Endometrial microvascular endothelial cells (primary cell): ENCODE results near the gene TRMU. TPM values are rescaled to one million over a fixed set of nuclear protein-coding genes. Genes with fewer than 3 reads are reported as not detected.

Experiments used
- in situ Hi-C: cut with HindIII; loops from 2 replicates; pipeline ENCODE4 v1.10.0; 2017; ENCODE audit warnings: low sequenced_read_pairs, low pct_unique_long_range_greater_than_20kb; ENCODE audit errors: inconsistent ontology term
- total RNA-seq: library from RNA; depleted of rRNA; stranded (reverse); fragments of >200 nt; gene quantifications from one replicate; pipeline ENCODE4 v1.2.3, GENCODE V29; 2015; ENCODE audit errors: inconsistent ontology term

The TRMU gene
- total RNA-seq, 1 donor from 2014 or later, result 43.3 TPM

DNA sequence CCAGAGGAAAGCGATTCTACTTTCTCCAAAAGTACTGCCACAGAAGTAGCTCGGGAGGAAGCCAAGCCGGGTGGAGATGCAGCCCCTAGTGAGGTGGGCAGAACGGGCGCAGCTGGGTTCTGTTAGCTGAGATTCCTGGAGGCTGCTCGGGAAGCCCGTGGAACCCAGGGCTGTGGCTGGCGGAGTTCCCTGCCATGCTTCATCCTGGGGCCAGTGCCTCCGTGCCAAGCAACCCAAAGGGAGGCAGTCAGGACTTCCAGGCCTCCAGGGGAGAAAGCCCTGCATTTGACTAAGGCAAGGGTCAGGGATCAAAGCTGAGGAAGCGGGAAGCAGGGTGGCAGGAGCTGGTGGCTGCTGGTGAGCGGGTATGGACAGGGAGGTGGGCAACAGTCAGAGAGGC is 6.7 kb upstream of the TRMU start:
- in situ Hi-C loops, result loop anchor here (25.0 kb wide), 1 partner anchor 191 kb away; no protein-coding TSS in a partner anchor

DNA sequence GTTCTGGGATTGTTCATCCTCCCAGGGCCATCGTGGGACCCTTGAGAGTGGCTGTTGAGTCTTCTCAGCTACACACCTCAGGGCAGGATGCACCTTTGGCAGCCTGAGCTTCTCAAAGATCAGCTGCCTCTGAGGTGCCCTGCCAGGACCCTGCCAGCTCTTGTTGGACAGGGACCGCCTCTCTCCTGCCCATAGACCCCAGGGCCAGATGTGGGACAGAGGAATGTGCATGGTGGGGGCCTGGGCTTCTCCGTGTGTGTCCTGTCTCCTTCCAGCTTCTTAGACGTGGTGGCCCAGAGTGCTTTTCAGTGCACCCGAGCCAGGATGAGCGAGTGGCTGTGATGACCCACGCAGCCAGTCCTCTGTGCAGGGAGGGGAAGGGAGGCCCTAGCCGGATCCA is 5.9 kb upstream of the TRMU start:
- in situ Hi-C loops, result loop anchor here (25.0 kb wide), 1 partner anchor 192 kb away; no protein-coding TSS in a partner anchor

DNA sequence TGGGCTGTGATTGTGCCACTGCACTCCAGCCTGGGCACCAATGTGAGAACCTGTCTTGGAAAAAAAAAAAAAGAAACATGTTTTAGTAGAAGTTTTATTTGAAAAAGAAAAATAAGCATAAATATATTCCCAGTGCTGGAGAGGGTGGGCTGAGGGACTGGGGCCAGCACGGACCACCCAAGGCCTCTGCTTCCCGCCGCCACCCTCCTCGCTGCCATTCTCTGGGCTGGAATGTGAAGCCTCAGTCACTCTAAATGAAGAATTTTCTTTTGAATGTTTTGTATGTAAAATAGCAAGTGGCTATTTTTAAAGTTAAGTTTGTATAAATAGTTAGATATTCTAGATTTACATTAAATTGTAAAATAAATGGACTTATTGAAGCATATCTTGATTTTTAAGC is 5.1 kb upstream of the TRMU start:
- in situ Hi-C loops, result loop anchor here (25.0 kb wide), 1 partner anchor 193 kb away; no protein-coding TSS in a partner anchor

DNA sequence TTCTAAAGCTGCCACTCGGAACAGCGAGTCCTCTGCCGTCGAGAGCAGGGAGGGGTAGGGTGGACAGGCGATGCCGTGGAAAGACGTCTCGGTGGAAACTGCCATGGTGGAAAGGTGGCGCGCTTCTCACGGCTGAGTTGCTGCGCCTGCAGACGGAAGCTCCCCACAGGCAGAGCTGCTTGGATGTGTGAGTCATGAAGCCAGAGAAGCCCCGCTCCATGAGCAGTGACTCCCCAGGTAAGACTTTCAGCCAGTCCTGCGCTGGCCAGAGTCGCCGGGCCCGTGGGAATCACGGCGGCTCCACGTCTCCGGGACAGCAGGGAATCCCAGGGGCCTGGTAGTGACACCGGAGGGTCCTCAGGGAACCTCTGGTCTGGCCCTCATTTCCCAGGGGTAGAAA is 4.0 kb upstream of the TRMU start:
- in situ Hi-C loops, result loop anchor here (25.0 kb wide), 1 partner anchor 194 kb away; no protein-coding TSS in a partner anchor

DNA sequence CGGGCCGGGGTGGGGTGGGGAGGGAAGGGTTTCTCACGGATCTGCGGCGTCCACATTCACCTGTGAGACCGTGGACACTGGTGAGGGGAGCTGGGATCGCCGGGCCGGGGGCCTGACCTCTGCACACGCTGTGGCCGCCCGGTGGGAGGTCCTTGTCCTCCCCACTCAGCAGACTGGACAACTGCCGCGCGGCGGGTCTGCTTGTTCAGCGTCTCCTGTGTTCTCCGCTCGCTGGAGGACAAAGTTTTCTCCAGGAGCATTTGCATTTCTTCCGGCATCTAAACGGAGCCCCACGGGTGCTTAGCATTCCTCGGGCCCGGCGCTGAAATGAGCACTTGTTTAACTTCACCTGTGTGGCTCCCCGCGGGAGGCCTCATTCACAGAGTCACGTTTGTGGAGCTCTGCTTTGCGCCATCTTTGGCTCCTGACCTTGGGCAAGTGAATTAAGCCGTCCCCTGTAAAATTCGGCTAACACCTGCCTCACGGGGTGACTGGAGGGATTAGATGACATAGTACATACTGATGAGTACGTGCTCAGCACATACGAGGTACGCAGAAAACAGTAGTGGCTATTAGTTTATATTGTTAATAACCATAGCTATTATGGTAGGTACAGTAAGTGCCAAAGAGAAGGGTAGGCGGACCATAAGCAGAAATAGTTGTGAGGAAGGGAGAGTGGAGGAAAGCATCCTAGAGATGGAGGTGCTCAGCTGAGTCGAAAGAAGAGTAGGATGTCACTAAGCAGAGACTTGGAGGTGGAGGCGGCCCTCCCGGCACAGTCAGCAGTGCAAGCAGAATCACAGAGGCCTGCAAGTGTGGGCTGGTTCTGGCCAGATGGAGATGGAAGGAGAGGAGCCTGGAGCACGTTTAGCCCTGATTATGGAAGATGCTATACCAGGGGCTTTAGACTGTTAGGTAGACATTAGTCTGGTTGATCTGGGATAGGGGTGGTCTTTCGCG is 885 bp downstream of the TRMU start:
- in situ Hi-C loops, result loop anchor here (25.0 kb wide), 1 partner anchor 199 kb away; no protein-coding TSS in a partner anchor

DNA sequence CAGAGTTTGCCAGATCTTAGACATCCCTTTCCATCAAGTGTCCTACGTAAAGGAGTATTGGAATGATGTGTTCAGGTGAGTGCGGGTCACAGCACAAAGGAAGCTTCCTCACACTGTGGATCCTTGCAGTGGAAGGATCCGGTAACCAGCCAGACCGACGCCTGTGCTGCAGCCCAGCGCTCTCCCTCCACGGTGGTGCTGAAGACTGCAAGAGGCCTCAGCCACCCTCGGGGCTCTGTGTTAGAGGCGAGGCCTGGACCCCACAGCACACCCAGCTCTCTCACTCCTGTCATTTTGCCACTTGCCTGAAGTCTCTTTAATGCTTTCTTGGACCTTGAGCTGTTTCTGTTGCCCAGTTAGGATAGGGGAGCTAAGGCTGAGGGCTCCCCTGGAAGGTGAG is 2.4 kb downstream of the TRMU start:
- in situ Hi-C loops, result loop anchor here (25.0 kb wide), 1 partner anchor 201 kb away; no protein-coding TSS in a partner anchor

DNA sequence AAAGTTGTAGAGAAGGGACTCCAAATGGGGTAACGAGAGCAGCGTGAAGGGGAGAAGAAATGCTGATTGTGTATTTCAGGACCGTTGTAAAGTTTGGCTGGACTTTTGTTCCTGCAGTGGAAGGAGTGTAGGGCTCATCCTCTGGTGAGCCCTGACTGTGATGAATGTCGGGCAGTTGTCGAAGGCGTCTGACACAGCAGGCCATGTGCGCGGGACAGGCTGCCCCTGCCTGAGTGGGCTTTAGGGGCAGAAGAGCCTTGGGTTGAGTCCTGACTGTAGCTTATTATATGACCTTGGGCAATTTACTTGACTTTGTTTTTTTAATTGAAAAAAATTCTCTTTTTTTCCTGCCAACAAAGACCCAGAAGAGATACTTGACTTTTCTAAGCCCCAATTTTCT is 3.1 kb downstream of the TRMU start:
- in situ Hi-C loops, result loop anchor here (25.0 kb wide), 1 partner anchor 201 kb away; no protein-coding TSS in a partner anchor

DNA sequence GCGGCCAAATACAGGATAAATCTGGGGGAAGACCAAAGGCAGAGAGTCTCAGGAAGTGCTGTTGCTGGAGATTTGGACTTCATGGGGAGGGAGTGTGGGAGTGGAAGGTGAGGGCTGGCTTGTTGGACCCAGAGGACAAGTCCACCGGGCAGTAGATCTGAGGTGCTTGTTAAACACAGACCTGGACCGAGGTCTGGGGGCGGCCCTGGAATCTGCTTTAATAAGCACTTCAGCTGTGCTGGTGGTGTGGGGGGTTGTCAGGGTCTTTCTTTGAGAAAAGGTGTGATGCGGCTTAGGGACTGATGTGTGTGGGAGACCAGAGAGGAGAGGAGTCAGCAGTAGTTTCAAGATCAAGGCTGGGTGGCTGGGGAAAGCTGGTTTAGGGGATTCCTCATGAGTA is 4.4 kb downstream of the TRMU start:
- in situ Hi-C loops, result loop anchor here (25.0 kb wide), 1 partner anchor 203 kb away; no protein-coding TSS in a partner anchor

DNA sequence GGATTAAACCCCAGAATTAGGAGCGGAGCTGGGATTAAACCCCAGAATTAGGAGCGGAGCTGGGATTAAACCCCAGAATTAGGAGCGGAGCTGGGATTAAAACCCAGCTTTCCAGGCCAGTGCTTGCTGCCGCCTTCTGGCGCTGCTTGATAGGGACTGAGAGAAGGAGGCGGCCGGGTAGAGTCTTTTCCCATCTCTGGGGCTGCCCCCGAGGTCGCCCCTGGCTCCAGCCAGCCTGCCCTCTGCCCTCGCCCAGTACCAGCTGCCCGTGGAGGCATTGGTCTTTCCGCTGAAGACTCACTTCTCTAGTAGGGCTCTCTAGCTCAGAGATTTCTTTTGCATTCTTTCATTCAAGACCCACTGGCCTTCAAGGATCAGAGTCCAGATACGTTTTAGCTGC is 5.2 kb downstream of the TRMU start:
- in situ Hi-C loops, result loop anchor here (25.0 kb wide), 1 partner anchor 203 kb away; no protein-coding TSS in a partner anchor

DNA sequence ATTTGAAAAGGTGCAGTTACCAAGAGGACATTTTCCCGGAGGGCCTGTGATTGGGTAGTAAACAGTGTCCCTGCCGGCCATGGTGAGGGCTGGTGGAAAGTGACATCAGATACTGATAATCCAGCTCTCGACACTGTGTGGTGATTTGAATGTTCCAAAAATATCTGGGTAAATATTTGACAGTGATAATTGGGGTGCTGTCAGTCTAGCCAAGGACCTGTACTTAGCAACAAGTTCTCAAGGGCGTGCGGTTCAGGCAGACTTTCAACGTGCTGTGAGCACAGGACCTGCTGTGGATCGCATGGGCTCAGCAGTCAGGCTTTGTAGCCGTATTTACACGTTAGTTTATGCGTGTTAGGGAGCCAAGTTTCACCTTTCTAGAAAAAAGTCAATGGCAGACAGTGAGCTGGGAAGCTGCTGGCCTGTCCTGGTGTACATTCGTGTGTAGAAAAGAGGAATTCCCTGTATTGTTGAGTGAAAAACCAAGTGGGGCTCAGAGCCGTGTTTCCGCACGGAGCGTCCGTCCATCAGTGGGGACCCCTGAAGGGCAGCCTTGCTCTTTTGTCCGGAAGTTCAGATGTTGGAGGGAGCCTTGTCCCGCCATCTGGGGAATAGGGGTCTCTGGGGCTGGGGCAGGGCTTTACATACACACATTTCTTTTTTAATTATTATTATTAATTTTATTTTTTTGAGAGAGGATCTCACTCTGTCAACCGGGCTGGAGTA is 11.3 kb downstream of the TRMU start:
- in situ Hi-C loops, result loop anchor here (25.0 kb wide), 1 partner anchor 210 kb away; no protein-coding TSS in a partner anchor

DNA sequence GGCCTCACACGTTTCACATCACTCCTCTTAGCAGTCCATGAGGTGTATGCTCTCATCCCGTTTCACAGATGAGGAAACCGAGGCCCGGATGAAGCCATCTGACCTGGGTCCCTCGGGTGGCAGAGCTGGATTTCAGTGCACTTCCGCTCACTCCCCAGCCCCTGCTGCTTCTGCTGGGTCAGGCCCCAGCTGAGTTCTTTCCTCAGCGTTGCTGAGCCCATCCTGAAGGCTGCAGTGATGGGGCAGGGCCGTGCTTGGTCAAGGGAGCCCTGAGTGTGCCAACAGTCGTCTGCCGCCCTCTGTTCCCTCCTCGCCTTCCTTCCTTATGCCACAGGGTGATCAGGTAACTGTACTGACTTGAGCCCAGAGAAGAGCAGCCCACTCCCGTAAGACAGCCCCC is 12.1 kb downstream of the TRMU start:
- in situ Hi-C loops, result loop anchor here (25.0 kb wide), 1 partner anchor 210 kb away; no protein-coding TSS in a partner anchor

DNA sequence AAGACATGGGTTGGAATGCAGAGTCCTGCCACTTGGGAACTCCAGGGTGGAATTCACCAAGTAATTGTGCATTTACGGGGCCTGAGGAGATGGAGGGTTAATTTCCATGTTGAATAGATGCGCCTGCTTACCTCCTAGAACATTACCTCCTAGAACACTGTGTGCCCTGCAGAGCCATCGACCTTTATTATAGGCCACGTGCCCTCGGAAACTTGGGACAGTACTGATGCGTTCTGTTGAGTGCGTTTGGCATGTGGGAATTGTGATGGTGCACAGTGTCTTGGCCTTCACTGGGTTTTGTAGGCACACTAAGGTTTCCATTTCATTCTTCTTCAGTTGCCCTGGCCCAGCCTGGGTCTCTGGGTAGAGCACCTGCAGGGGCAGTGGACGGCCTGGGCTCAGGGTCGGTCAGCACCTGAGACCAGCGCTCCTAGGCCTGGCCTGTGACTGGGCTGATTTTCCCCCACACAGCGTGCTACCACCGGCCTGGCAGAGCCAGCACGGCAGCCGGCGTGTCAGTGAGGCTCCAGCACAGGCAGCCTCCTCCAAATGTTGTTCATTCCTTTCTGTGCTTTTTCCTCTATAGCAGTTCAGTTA is 12.7 kb downstream of the TRMU start:
- in situ Hi-C loops, result loop anchor here (25.0 kb wide), 1 partner anchor 211 kb away; no protein-coding TSS in a partner anchor

DNA sequence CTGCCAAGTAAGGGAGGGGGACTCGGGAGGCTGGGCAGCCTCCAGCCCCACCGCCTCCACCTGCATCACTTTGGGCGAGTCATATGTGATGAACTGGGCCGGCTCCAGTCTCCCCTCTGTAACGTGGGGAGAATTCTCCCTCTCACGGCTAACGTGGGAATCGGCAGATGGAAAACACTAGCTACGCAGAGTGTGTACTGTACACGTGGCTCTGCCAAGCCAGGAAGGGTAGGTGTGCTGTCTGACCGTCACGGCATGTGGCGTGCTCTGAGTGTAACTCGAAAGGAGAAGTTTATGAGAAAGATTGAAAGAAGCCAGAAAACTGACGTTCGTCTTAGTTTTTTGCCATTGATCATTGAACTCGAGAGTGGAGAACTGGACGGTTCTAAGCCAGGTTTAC is 13.7 kb downstream of the TRMU start:
- in situ Hi-C loops, result loop anchor here (25.0 kb wide), 1 partner anchor 212 kb away; no protein-coding TSS in a partner anchor

DNA sequence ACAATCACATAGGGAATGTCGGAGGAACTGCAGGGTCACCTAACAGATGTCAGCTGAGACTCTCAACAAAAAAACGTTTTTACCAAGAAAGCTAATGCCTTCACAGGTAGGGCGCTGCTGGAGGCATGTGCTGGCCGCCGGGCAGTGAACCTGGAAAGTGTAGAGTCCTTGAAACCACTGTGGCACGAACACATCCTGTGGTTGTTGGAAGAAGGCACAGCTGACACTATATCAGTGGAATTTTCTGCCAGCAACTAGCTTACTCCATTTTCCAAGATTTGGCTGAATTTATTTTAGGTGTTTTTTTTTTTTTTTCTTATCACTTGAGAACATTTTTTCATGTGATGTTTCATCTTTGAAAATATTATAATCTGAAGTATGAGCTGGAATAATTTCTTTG is 14.2 kb downstream of the TRMU start:
- in situ Hi-C loops, result loop anchor here (25.0 kb wide), 1 partner anchor 212 kb away; no protein-coding TSS in a partner anchor

DNA sequence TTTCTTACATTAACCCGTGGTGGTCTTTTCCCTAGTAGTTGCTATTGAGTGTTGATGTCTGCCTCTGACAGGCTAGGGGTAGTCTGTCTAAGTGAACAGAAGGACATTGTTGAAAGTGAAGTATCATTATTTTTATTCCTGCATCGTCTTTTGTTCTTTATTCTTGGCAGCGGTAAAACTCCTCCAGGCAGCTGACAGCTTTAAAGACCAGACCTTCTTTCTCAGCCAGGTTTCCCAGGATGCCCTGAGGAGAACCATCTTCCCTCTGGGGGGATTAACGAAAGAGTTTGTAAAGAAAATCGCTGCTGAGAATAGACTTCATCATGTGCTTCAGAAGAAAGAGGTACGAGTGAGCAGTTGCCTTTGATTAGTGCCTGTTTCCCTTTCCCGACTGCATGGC is 14.6 kb downstream of the TRMU start:
- in situ Hi-C loops, result no loop called here

DNA sequence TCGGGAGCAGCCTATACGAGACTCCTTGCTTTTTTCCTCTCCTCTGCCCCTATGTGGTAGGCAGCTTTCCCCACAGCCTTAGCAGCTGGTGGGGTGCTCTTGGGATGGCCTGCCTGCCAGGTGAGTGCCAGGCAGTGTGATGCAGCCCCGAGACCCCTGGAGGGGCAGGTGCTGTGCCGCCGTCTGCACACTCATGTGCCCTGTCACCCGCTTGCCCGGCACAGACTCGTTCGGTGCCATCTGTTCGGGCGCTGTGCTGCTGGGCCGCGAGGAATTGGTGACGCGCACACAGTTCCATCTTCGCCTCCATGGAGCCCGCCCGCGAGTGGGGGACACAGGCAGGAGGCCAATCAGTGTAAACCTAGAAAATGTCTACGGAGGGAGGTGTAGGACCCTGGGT is 15.1 kb downstream of the TRMU start:
- in situ Hi-C loops, result no loop called here

DNA sequence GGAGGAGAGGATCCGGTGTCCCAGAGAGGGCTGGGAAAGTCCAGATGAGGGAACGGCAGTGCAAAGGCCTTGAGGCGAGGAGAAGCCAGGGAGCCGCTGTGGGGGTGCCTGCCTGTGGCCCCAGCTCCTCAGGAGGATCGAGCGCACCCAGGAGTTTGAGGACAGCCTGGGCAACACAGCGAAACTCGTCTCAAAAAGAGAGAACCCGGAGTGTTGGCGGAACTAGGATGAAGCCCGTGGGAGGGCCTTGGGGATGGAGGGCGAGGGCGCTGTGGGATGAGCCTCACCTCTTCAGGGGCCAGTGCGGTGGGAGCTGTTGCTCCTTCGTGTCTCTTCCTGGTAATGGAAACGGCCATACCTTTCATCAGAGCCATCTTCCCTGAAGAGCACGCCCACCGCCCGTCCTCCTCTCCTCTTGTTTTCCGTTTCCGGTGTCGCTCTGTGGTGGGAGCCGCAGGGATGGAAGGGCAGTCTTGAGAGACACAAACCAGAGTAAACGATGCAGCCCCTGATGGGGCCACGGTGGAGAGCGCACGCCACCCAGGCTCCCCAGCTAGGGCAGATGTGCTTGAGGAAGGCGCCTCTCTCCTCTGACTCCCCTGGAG is 15.7 kb downstream of the TRMU start:
- in situ Hi-C loops, result no loop called here

DNA sequence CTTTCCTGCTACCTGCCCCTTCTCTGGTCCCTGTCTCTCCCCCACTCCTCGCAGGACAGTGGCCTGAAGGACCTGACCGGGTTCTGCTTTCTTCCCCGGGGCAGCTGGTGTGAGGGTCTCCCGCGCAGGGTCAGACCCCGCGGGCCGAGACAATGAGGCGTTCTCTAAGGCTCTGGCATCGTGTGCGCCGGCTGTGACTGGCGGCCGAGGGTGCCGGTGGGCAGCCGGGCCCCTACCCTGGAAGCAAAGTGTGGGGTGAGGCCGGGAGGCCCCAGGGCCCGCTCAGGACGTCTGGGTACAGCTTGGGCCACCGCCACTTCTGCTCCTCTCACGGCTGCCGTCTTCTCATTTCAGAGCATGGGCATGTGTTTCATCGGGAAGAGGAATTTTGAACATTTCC is 16.3 kb downstream of the TRMU start:
- in situ Hi-C loops, result no loop called here
